ENCODE data around the gene WWOX.
"Not testable (repeated sequence)": the region's sequence is repeated elsewhere in the genome, so short reads cannot be mapped to it uniquely, and the experiment has no call there.

Gene WWOX

GRCh38 chr16:79210607-79211006 is 1111.2 kb downstream of the WWOX start:
- no peak for FAIRE-seq

DNA sequence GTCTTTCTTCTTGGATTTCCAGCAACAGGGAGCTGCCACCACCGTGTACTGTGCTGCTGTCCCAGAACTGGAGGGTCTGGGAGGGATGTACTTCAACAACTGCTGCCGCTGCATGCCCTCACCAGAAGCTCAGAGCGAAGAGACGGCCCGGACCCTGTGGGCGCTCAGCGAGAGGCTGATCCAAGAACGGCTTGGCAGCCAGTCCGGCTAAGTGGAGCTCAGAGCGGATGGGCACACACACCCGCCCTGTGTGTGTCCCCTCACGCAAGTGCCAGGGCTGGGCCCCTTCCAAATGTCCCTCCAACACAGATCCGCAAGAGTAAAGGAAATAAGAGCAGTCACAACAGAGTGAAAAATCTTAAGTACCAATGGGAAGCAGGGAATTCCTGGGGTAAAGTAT is 1112.1 kb downstream of the WWOX start:
- TF ChIP-seq PAX5 (IDR thresholded peaks at IDR 0.05; ENCODE audit: insufficient read depth, low read length, severe bottlenecking) (no peak), POLR2AphosphoS5 (IDR thresholded peaks at IDR 0.05; ENCODE audit: low read depth, low read length) (no peak), POU2F2 (IDR thresholded peaks at IDR 0.05; ENCODE audit: low read depth, low read length) (no peak), TAF1 (IDR thresholded peaks at IDR 0.05; ENCODE audit: low read depth, low read length) (no peak), POLR2A (IDR thresholded peaks at IDR 0.05; ENCODE audit: low read depth, low read length) (no peak), SPI1 (IDR thresholded peaks at IDR 0.05; ENCODE audit: low read depth, low read length) (no peak)
- FAIRE-seq (no peak), DNase-seq (ENCODE audit: insufficient read length, low spot score) (no peak)

More at GRCh38 chr16:79210607-79211006, 1111.2 kb downstream of the WWOX start:
- DNase-seq (ENCODE audit: insufficient read length, low spot score) = no peak
- no peak for TF ChIP-seq PAX5 (IDR thresholded peaks at IDR 0.05; ENCODE audit: insufficient read depth, low read length, severe bottlenecking)

- DNase-seq (ENCODE audit: insufficient read length, low spot score) = no peak
- no peak for FAIRE-seq
- TF ChIP-seq TAF1 (IDR thresholded peaks at IDR 0.05; ENCODE audit: low read depth, low read length) (no peak), SPI1 (IDR thresholded peaks at IDR 0.05; ENCODE audit: low read depth, low read length) (no peak), PAX5 (IDR thresholded peaks at IDR 0.05; ENCODE audit: insufficient read depth, low read length, severe bottlenecking) (no peak), POLR2AphosphoS5 (IDR thresholded peaks at IDR 0.05; ENCODE audit: low read depth, low read length) (no peak), POU2F2 (IDR thresholded peaks at IDR 0.05; ENCODE audit: low read depth, low read length) (no peak), POLR2A (IDR thresholded peaks at IDR 0.05; ENCODE audit: low read depth, low read length) (no peak)
These were observed 1112.8 kb downstream of the WWOX start for GRCh38 chr16:79212114-79212791.

DNA sequence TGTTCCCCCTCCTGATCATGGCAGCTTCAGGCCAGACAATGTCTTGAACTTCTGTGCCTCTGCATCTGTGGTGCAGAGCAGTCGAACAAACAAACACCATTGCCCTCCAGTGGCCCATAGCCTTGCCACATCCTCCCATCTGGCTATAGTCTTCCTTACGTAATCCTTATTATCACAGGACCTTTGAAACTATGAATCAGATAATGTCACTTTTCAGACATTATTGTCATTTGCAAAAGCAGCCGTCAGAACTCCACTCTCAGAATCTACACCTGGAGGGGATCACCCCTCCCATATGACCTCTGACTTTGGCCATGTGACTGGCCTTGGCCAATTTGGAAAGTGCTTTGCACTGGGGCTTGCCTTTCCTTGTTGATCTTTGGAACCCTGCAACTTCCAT is 1113.8 kb downstream of the WWOX start:
- FAIRE-seq (no peak), DNase-seq (ENCODE audit: insufficient read length, low spot score) (no peak)

GRCh38 chr16:79215289-79215688 is 1115.8 kb downstream of the WWOX start:
- TF ChIP-seq POLR2AphosphoS5 (IDR thresholded peaks at IDR 0.05; ENCODE audit: low read depth, low read length) = no peak
- no peak for TF ChIP-seq POLR2A (IDR thresholded peaks at IDR 0.05; ENCODE audit: low read depth, low read length)
- TF ChIP-seq PAX5 (IDR thresholded peaks at IDR 0.05; ENCODE audit: insufficient read depth, low read length, severe bottlenecking) = no peak
- no peak for TF ChIP-seq SPI1 (IDR thresholded peaks at IDR 0.05; ENCODE audit: low read depth, low read length)
- TF ChIP-seq POU2F2 (IDR thresholded peaks at IDR 0.05; ENCODE audit: low read depth, low read length) = no peak
- TF ChIP-seq TAF1 (IDR thresholded peaks at IDR 0.05; ENCODE audit: low read depth, low read length) = no peak
- FAIRE-seq (no peak), DNase-seq (ENCODE audit: insufficient read length, low spot score) (no peak)

More for the DNA sequence above, 1113.8 kb downstream of the WWOX start:
- TF ChIP-seq POU2F2 (IDR thresholded peaks at IDR 0.05; ENCODE audit: low read depth, low read length) (no peak), PAX5 (IDR thresholded peaks at IDR 0.05; ENCODE audit: insufficient read depth, low read length, severe bottlenecking) (no peak), POLR2A (IDR thresholded peaks at IDR 0.05; ENCODE audit: low read depth, low read length) (no peak), SPI1 (IDR thresholded peaks at IDR 0.05; ENCODE audit: low read depth, low read length) (no peak)

DNA sequence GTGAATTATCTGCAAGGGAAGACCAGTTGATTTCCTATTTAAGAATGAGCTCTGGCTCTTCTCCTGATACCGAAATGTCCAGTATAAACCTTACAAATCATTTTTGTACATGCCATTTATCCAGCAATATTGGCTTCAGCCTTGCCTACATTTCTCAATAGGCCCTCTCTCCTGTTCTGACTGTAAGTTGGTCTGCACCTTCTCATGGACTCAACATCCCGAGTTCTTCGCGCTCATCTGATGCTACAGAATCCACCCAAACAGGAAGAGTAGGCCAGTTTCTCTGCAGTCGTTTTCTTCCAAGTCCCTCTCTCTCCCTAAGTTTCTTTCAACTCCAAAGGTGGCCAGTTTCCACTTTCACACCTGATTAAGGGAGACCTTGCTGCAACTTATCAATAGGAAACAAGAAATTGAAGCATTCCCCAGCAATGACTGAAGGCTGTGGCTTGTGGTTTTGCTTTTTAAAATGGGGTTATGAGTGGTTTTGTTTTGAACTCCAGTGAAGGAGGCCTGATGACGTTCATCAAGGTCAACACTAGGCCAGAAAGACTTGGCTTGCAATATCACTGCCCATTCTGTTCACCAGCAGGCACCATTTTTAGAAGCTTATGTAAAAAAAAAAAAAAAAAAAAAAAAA is 1118.0 kb downstream of the WWOX start:
- DNase-seq (ENCODE audit: insufficient read length, low spot score) = peak; percentile 12
- no peak for FAIRE-seq
- TF ChIP-seq POLR2AphosphoS5 (IDR thresholded peaks at IDR 0.05; ENCODE audit: low read depth, low read length) (no peak), SPI1 (IDR thresholded peaks at IDR 0.05; ENCODE audit: low read depth, low read length) (no peak), TAF1 (IDR thresholded peaks at IDR 0.05; ENCODE audit: low read depth, low read length) (no peak), POU2F2 (IDR thresholded peaks at IDR 0.05; ENCODE audit: low read depth, low read length) (no peak), POLR2A (IDR thresholded peaks at IDR 0.05; ENCODE audit: low read depth, low read length) (no peak), PAX5 (IDR thresholded peaks at IDR 0.05; ENCODE audit: insufficient read depth, low read length, severe bottlenecking) (no peak)

GRCh38 chr16:79218351-79218750 is 1118.9 kb downstream of the WWOX start:
- no peak for DNase-seq (ENCODE audit: insufficient read length, low spot score)
- no peak for FAIRE-seq
- TF ChIP-seq PAX5 (IDR thresholded peaks at IDR 0.05; ENCODE audit: insufficient read depth, low read length, severe bottlenecking) (no peak), POLR2AphosphoS5 (IDR thresholded peaks at IDR 0.05; ENCODE audit: low read depth, low read length) (no peak), POU2F2 (IDR thresholded peaks at IDR 0.05; ENCODE audit: low read depth, low read length) (no peak), POLR2A (IDR thresholded peaks at IDR 0.05; ENCODE audit: low read depth, low read length) (no peak), SPI1 (IDR thresholded peaks at IDR 0.05; ENCODE audit: low read depth, low read length) (no peak), TAF1 (IDR thresholded peaks at IDR 0.05; ENCODE audit: low read depth, low read length) (no peak)

DNA sequence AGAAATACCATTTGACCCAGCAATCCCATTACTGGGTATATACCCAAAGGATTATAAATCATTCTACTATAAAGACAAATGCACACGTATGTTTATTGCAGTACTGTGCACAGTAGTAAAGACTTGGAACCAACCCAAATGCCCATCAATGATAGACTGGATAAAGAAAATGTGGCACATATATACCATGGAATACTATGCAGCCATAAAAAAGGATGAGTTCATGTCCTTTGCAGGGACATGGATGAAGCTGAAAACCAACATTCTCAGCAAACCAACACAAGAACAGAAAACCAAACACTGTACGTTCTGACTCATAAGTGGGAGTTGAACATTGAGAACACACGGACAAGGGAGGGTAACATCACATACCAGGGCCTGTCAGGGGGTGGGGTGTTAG is 1126.5 kb downstream of the WWOX start:
- FAIRE-seq; DNase-seq (ENCODE audit: insufficient read length, low spot score): not testable (repeated sequence)

- TF ChIP-seq POLR2A (IDR thresholded peaks at IDR 0.05; ENCODE audit: low read depth, low read length) = no peak
- TF ChIP-seq PAX5 (IDR thresholded peaks at IDR 0.05; ENCODE audit: insufficient read depth, low read length, severe bottlenecking) = no peak
- no peak for DNase-seq (ENCODE audit: insufficient read length, low spot score)
- FAIRE-seq = no peak
These were observed 1129.9 kb downstream of the WWOX start for GRCh38 chr16:79229361-79229760.

DNA sequence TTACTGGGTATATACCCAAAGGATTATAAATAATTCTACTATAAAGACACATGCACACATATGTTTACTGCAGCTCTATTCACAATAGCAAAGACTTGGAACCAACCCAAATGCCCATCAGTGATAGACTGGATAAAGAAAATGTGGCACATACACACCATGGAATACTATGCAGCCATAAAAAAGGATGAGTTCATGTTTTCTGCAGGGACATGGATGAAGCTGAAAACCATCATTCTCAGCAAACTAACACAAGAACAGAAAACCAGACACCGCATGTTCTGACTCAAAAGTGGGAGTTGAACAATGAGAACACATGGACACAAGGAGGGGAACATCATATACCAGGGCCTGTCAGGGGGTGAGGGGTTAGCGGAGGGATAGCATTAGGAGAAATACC is 1146.2 kb downstream of the WWOX start:
- not testable (repeated sequence) for FAIRE-seq; DNase-seq (ENCODE audit: insufficient read length, low spot score)

GRCh38 chr16:79247386-79247785 is 1147.9 kb downstream of the WWOX start:
- TF ChIP-seq SPI1 (IDR thresholded peaks at IDR 0.05; ENCODE audit: low read depth, low read length) (no peak), PAX5 (IDR thresholded peaks at IDR 0.05; ENCODE audit: insufficient read depth, low read length, severe bottlenecking) (no peak), POLR2AphosphoS5 (IDR thresholded peaks at IDR 0.05; ENCODE audit: low read depth, low read length) (no peak), POLR2A (IDR thresholded peaks at IDR 0.05; ENCODE audit: low read depth, low read length) (no peak), TAF1 (IDR thresholded peaks at IDR 0.05; ENCODE audit: low read depth, low read length) (no peak), POU2F2 (IDR thresholded peaks at IDR 0.05; ENCODE audit: low read depth, low read length) (no peak)
- FAIRE-seq = no peak
- DNase-seq (ENCODE audit: insufficient read length, low spot score) = no peak

All from GM12891 (cell line).